Stimulated activated CD8-positive, alpha-beta memory T cell treated with anti-CD3 and anti-CD28 coated beads, Interleukin-4, amount 100 ng/mL, for 48 hours (primary cell): ENCODE results near the gene PRPF6.

Experiments used
- DNase-seq: peaks from one replicate; pipeline ENCODE4 v3.0.0-alpha.2; 2020

Gene PRPF6, protein sequence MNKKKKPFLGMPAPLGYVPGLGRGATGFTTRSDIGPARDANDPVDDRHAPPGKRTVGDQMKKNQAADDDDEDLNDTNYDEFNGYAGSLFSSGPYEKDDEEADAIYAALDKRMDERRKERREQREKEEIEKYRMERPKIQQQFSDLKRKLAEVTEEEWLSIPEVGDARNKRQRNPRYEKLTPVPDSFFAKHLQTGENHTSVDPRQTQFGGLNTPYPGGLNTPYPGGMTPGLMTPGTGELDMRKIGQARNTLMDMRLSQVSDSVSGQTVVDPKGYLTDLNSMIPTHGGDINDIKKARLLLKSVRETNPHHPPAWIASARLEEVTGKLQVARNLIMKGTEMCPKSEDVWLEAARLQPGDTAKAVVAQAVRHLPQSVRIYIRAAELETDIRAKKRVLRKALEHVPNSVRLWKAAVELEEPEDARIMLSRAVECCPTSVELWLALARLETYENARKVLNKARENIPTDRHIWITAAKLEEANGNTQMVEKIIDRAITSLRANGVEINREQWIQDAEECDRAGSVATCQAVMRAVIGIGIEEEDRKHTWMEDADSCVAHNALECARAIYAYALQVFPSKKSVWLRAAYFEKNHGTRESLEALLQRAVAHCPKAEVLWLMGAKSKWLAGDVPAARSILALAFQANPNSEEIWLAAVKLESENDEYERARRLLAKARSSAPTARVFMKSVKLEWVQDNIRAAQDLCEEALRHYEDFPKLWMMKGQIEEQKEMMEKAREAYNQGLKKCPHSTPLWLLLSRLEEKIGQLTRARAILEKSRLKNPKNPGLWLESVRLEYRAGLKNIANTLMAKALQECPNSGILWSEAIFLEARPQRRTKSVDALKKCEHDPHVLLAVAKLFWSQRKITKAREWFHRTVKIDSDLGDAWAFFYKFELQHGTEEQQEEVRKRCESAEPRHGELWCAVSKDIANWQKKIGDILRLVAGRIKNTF

DNA sequence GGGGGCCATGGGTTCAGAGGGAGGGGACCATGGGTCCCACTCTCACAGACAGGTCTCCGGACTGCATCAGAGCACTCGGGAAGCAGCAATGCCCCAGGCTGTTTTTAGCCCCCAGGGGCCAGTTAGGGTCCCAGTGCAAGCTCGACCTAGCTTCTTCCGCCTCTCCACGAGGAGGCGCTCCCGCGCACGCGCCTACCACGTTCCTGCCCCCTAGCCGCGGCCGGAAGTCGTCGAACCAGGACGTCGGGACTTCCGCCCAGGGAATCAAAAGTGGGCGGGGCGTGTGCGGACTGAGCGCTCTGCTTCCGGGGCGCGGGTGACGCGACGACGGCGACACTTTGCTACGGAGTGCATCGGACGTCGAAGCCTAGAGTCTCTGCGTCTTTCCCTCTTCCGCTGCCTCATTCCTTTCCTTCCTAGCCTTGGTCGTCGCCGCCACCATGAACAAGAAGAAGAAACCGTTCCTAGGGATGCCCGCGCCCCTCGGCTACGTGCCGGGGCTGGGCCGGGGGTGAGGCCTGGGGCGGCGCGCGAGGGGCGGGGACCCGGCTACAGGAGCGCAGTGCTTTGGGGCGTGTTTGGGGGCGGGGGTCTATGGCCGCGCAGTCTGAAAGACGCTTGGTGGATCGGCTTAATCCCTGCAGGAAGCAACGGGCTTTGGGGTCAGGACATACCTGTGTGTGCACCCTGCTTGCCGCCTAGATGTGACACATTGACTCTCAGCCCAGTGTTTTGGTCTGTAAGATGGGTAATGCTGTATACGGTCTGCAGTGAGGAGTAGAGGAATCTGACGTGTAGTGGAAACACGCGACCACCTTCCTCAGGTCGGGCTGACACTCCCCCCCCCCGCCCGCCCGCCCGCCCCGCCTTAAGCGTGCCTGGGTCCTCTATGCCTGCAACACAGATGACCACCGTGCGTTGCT lies at the start of gene PRPF6:
TSS of gene PRPF6 (plus strand) at position 327 of the 923 bp plus-strand sequence. CDS start at position 441, 114 bp downstream.
- peak; percentile 96 for DNase-seq

DNA sequence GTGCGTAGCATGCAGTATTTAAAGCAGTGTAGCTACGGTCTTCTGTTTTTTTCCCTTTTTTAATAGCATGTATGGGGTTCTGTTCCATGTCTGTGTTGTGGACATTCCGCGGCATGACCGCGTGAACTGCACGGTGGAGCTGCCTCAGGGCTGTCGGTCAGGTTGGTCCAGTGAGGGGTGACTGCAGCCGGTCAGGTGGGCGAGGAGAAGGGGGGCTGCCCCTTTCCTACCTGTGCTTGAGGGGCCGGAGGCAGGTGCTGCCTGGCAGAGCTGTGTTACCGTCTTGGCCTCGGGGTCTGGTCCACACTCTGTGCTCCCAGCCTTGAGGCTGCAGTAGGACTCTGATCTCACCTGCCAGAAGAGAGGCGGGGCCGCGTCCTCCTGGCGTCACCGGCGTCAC lies 49.2 kb upstream of the PRPF6 start:
- no peak for DNase-seq

- DNase-seq, result no peak
These were observed 48.2 kb upstream of the PRPF6 start for GRCh38 chr20:63932606-63933160.

GRCh38 chr20:63933646-63934045 lies 47.3 kb upstream of the PRPF6 start:
- no peak for DNase-seq

- no peak for DNase-seq
These were observed 46.5 kb upstream of the PRPF6 start for GRCh38 chr20:63934271-63935068.

- no peak for DNase-seq
These were observed 45.5 kb upstream of the PRPF6 start for GRCh38 chr20:63935447-63935846.

DNA sequence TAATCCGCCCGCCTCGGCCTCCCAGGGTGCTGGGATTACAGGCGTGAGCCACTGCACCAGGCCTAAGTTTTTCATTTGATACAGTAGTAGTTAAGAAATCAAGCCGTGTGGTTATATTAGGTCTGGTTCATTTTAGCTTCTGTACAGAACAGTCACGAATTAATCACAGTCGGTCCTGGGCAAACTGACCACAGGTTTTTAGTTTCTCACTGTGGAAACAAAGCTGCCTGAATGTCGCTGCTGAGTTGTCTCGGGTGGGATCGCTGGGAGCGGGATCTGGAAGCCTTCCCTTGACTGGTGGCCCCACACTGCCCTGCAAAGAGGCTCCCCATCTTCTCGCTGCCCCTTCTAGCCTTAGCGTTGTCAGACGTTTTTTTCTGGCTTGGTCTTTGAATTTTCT lies 43.3 kb upstream of the PRPF6 start:
- DNase-seq, result no peak

GRCh38 chr20:63939061-63939935 lies 41.6 kb upstream of the PRPF6 start:
- DNase-seq, result no peak

- no peak for DNase-seq
These were observed 40.9 kb upstream of the PRPF6 start for GRCh38 chr20:63940071-63940471.

DNA sequence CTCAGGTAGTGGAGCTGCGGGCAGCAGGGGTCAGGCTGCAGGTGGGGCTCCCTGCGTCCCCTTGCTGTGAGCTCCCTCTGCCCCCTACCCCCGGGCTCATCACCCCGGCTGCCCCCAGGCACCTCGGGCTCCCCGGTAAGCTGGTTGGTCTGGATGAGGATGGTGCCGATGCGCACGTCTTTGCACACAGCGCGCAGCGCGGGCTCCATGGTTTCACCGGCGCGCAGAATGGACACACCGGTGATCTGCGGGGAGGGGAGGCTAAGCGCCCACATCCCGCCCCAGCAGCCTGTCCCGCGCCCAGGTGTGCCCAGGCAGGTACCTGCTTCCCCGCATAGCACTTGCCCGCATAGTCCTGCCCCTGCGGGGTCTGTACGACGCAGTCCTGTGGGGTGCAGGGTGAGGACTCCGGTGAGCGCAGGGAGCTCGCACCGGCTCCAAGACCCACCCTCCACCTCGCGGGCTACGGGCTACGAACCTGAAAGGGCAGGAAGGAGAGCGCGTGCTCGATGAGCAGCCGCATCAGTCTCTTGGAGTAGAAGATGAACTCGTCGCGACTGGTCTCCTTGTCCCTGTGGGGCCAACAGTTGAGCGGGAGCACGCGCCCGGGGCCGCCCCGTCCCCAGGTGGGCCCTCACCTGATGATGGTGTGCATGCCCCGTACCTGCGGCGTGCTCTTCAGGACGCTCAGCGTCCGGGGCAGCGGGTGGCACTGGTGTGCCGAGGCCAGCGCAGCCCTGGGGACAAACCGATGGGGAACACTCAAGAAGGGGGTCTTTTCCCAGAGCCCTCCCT lies 40.3 kb upstream of the PRPF6 start:
- DNase-seq, result no peak

DNA sequence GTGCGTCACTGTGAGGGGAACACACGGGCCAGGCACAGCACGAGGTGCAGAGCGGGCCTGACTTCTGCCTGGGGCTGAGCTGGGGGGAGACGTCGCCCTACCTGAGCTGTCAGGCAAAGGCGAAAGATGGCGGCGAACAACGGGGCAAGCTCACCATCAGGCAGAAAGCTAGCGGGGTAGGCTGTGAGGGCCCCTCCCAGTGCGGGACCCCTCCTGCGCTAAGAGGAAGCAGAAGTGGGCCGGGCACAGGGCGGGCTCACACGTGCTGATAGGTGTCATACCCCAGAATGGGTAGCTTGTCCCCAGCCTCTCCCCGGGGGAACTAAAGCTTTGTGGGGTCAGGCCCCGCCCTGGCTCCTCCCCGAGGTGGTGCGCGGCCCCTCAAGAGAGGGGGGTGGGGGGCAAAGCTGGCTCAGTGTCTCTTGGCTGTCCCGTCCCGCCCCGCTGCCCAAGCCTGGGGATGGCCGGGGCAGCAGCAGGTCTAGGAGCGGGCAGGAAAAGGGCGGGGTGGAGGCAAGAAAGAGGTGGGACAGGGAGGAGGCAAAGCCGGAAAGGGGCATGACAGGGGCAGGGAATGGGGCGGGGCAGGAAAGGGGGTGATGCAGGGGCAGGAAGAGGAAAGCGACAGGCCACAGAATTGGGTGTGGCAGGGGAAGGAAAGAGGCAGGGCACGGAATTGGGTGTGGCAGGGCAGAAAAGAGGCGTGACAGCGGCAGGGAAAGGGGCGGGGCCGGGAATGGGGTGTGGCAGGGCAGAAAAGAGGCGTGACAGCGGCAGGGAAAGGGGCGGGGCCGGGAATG lies 39.5 kb upstream of the PRPF6 start:
- DNase-seq, result peak; percentile 84

DNA sequence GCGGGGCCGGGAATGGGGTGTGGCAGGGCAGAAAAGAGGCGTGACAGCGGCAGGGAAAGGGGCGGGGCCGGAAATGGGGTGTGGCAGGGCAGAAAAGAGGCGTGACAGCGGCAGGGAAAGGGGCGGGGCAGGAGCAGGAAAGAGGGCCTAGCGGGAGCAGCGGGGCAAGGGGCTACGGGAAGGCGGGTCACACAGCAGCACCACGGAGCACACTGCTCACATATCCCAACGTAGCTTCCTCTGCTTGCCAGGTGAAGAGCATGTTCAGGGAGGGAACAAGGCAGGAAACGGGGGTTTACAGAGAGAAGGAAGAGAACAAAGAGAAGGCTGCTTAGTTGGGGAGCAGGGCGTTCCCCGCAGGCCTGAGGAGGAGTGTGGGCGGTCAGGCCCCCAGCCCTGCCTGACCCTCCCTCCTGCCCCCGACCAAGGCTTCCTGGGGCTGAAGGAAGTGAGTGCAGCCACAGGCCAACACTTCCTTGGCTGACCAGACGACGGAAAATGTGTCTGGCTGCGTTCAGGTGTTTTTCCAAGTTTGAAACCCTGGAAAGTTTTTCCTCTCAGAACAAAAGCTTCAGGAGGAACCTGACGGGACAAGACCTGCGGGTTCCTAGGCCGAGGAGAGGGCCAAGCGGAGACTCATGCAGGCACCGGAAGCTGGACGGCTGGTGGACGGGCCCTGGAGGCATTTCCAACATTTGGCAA lies 38.5 kb upstream of the PRPF6 start:
- peak; percentile 83 for DNase-seq

DNA sequence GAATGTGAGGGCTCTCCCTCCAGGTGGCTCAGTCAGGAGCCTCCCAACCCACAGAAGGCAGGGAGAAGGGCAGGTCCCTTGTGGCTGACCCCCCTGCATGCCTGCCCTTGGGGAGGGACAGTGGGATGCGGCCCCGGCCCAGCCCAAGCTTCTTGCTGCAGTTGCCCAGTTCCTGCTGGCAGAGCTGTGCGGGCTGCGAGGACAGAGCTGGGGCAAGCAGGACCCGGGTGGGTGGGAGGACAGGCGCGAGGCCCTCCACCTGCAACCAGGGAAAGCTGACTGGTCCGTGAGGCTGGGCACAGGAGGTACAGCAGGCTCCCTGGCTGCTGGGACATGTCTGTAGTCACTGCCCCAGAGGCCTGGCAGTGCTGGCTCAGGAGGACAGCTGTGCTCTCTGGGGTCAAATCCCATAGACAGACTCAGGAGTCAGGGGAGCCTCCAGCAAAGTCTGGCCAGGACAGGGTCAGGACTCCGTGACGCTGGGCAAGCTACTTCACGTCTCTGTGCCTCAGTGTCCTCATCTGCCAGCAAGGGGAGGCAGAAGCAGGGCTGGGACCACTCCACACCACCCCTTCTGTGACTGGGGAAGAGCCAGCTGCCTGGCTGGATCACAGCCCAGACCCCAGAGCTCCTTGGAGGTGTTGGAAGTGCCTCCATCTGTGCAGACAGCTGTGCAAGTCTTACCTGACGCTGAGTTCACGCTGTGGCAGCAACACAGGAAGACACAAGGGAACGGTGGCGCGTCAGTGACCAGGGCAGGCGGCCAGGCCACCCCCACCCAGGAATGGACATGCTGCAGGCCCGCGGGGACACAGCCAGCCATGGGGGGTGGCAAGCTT lies 37.7 kb upstream of the PRPF6 start:
- no peak for DNase-seq

GRCh38 chr20:63943808-63944077 lies 37.2 kb upstream of the PRPF6 start:
- DNase-seq, result no peak

- DNase-seq, result no peak
These were observed 36.6 kb upstream of the PRPF6 start for GRCh38 chr20:63944078-63944941.

- no peak for DNase-seq
These were observed 35.8 kb upstream of the PRPF6 start for GRCh38 chr20:63945031-63945658.
